ENCODE measurements around the gene TEKT3. TPM values are rescaled to one million over a fixed set of nuclear protein-coding genes. Genes with fewer than 3 reads are reported as not detected.
A peak's percentile ranks its signal among the peaks of the same experiment; 100 is the strongest.

TEKT3 gene
- total RNA-seq, 3 donors from 2014 or later, result 2.5 to 2.6 TPM; not detected in 1

DNA sequence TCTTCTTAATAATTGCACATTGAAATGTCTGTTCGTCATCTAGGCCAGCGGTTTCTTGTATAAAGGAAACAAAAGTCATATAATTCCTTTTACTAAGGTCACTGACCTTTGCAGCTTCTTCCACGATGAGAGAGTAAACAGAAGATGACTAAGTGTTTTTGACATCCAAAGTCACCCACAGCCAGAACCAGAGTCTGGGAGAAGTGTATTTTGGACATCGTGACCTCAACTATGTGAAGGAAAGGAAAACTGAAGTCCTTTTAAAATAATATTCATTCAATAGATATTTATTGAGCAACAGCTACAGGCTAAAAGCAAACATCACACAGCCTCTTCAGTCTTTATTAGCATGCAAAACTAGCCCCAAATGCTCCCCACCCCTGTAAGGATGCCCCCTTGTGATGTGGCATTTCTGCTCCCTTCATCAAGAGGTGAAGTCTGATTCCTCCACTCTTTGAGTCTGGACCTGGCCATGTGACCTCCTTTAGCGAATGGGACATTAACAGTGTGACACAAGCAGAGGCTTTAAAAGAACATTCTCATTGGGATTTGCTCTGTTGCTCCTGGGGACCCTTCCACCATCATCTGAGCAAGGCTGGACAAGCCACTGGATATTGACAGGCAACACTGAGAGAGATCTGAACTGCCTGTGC, 68.1 kb downstream of the TEKT3 start:
- Histone ChIP-seq H3K9me3 (no peaks in the 10 kb centered on the region), H3K4me1 (no peaks in the 10 kb centered on the region), H3K4me3 (no peak overlapping the region), H3K27ac (peak overlapping the region; percentile 73 to 84), H3K36me3 (no peaks in the 10 kb centered on the region), H3K27me3 (no peaks in the 10 kb centered on the region)
- DNase-seq (ENCODE audit: low spot score in 2 of 2), result no peak
- intact Hi-C loops (cut with DNase I; ENCODE audit: low total_unique reads), result no loop called here
- TF ChIP-seq POLR2AphosphoS5 (IDR thresholded peaks at IDR 0.05) (no peak), POLR2A (IDR thresholded peaks at IDR 0.05) (no peak)
- TF ChIP-seq, protein P1, sequence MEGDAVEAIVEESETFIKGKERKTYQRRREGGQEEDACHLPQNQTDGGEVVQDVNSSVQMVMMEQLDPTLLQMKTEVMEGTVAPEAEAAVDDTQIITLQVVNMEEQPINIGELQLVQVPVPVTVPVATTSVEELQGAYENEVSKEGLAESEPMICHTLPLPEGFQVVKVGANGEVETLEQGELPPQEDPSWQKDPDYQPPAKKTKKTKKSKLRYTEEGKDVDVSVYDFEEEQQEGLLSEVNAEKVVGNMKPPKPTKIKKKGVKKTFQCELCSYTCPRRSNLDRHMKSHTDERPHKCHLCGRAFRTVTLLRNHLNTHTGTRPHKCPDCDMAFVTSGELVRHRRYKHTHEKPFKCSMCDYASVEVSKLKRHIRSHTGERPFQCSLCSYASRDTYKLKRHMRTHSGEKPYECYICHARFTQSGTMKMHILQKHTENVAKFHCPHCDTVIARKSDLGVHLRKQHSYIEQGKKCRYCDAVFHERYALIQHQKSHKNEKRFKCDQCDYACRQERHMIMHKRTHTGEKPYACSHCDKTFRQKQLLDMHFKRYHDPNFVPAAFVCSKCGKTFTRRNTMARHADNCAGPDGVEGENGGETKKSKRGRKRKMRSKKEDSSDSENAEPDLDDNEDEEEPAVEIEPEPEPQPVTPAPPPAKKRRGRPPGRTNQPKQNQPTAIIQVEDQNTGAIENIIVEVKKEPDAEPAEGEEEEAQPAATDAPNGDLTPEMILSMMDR (IDR thresholded peaks at IDR 0.05), result no peak

DNA sequence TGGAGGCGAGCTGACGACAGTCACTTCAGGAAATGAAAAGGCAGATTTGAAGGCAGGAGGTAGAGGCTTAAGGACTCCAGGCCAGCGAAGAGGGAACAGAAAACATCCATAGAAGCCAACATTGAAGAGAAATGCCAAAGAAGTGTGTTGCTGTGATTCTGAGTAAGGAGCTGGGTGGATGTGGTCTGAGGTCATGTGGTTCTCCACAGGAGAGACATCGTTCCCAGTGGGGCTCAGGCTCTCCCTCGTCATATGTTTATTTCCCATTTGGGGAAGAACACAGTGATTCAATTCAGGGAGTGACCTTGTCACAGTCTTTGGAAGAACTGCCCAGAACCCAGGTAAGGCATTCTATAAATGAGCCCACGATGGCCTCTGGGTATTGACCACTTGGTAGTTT, 69.7 kb downstream of the TEKT3 start:
- H3K4me3 ChIP-seq, result no peak overlapping the region
- H3K27me3 ChIP-seq, result no peaks in the 10 kb centered on the region
- H3K27ac ChIP-seq, result peak overlapping the region; percentile 35 to 73
- H3K36me3 ChIP-seq, result no peaks in the 10 kb centered on the region
- TF ChIP-seq POLR2AphosphoS5 (IDR thresholded peaks at IDR 0.05), result no peak
- TF ChIP-seq, protein P1 (IDR thresholded peaks at IDR 0.05), result no peak
- no peak for TF ChIP-seq POLR2A (IDR thresholded peaks at IDR 0.05)
- no peaks in the 10 kb centered on the region for H3K4me1 ChIP-seq
- no peak for DNase-seq (ENCODE audit: low spot score in 2 of 2)
- intact Hi-C loops (cut with DNase I; ENCODE audit: low total_unique reads), result no loop called here
- H3K9me3 ChIP-seq, result no peaks in the 10 kb centered on the region

DNA sequence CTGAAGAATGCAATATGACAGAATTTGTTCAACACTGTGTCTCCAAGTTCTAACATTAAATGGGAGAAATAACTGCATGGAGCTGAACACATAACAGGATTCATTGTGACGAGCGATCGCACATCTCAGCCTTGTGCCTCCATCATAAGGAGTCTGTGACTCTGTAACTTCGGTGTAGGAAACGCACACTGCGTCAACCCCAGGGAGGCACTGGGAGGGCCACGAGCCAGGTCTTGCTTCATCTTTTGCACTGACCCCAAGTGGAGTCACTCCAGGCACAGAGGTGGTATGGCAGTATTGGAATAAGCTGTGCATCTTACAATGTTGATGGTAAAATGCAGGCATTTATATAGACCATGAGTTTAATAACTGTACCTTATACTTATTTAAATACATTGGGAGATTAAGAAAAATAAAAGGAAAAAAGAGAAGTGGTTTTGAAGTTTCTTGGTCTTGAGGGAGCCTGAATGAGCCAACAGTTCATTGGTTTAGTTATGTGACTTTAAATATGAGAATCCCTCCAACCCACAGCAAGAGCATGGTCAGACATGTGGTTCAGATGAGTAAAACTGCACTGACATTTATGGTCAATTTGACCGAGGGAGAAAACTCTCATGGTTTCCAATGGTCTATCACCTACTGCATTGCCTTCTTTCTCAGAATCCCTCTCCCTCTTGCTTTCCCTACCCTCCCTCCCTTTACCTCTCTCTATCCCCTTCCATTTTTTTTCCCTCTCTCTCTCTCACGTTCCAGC, 70.6 kb downstream of the TEKT3 start:
- TF ChIP-seq POLR2AphosphoS5 (IDR thresholded peaks at IDR 0.05) (no peak), POLR2A (IDR thresholded peaks at IDR 0.05) (no peak)
- TF ChIP-seq, protein P1 (IDR thresholded peaks at IDR 0.05), result no peak
- no peaks in the 10 kb centered on the region for H3K27me3 ChIP-seq
- DNase-seq (ENCODE audit: low spot score in 2 of 2), result no peak
- intact Hi-C loops (cut with DNase I; ENCODE audit: low total_unique reads), result no loop called here
- no peaks in the 10 kb centered on the region for H3K4me1 ChIP-seq
- H3K9me3 ChIP-seq, result no peaks in the 10 kb centered on the region
- H3K4me3 ChIP-seq, result no peak overlapping the region
- no peak overlapping the region for H3K27ac ChIP-seq
- H3K36me3 ChIP-seq, result no peaks in the 10 kb centered on the region

DNA sequence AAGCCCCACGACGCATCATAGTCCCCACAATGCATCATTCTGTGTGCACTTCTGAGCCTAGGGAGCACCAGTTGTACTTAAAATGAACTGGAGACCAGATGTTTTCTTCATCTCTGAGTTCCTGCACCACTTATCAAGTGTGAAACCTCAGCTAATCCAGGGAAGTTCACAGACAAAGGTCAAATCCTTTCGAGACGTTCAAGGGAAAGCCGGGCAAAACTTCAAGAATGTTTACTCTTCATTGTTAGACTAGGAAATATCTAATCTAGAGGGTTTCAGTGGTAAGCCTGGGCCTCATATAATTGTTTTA, 71.7 kb downstream of the TEKT3 start:
- Histone ChIP-seq H3K36me3 (no peaks in the 10 kb centered on the region), H3K27ac (peak overlapping the region in 1 of 2 donors; percentile 54), H3K4me3 (no peak overlapping the region), H3K27me3 (no peaks in the 10 kb centered on the region), H3K4me1 (peaks cover 0 to 2% of the 10 kb centered on the region in 2 donors), H3K9me3 (no peaks in the 10 kb centered on the region)
- TF ChIP-seq POLR2AphosphoS5 (IDR thresholded peaks at IDR 0.05), result no peak
- no peak for TF ChIP-seq POLR2A (IDR thresholded peaks at IDR 0.05)
- TF ChIP-seq, protein P1 (IDR thresholded peaks at IDR 0.05), result no peak
- intact Hi-C loops (cut with DNase I; ENCODE audit: low total_unique reads), result no loop called here
- DNase-seq (ENCODE audit: low spot score in 2 of 2), result no peak

DNA sequence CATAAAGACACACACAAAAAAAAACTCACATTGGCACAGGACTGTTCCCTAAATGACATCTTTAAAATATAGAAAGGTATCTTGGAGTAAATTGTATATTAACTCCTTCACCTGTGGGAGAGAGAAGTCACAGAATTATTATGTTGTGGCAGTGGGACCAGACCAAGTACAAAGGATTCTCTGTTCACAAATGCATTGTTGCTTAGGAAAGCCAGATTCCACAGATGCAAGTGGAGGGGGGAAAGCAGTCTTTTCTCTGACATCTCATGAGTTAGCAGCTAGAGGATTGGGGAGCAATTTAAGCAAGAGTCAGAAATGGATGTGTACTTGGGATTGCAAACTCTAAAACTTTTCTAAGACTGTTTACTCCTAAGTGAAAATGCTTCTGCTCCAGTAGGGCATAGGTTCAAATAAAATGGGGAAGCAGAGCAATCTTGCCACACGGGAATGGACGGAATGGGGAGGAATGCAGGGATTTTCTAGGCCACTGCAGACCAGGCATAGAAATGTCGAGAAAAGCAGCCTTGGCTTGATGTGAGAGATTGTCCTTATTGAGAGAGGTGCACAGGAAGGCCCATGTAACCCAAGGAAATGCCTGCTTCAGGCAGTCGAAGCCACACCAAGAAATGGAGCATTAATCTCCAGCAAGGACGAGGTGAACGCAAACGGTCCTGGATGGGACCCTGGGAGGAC, 72.2 kb downstream of the TEKT3 start:
- DNase-seq (ENCODE audit: low spot score in 2 of 2), result no peak
- Histone ChIP-seq H3K4me3 (no peak overlapping the region), H3K27ac (peak overlapping the region in 1 of 2 donors; percentile 54), H3K4me1 (peaks cover 0 to 3% of the 10 kb centered on the region in 2 donors), H3K9me3 (no peaks in the 10 kb centered on the region), H3K27me3 (no peaks in the 10 kb centered on the region), H3K36me3 (no peaks in the 10 kb centered on the region)
- TF ChIP-seq POLR2A (IDR thresholded peaks at IDR 0.05) (no peak), POLR2AphosphoS5 (IDR thresholded peaks at IDR 0.05) (no peak)
- TF ChIP-seq, protein P1 (IDR thresholded peaks at IDR 0.05), result no peak
- intact Hi-C loops (cut with DNase I; ENCODE audit: low total_unique reads), result no loop called here
